Adipocyte (in vitro differentiated cells): Measurements from ENCODE around the gene SSTR5.

Experiments used
- DNase-seq: peaks from one replicate; pipeline ENCODE4 v3.0.0-alpha.2; 2015; ENCODE audit warnings: low read depth
- H3K27me3 ChIP-seq: replicated peaks from 2 replicates; pipeline ENCODE4 v1.7.0; 2013; ENCODE audit warnings: mild to moderate bottlenecking, low read length, moderate library complexity; ENCODE audit not compliant: control insufficient read depth, insufficient read depth
- H3K36me3 ChIP-seq: 2 replicates; pipeline ENCODE4 v1.7.0; 2013; ENCODE audit warnings: low read length, mild to moderate bottlenecking, moderate library complexity; ENCODE audit not compliant: control insufficient read depth, insufficient read depth, severe bottlenecking
- H3K4me1 ChIP-seq: 2 replicates; pipeline ENCODE4 v1.7.0; 2013; ENCODE audit warnings: mild to moderate bottlenecking, low read length, moderate library complexity; ENCODE audit not compliant: control insufficient read depth, insufficient read depth
- H3K4me3 ChIP-seq: 2 replicates; pipeline ENCODE4 v1.7.0; 2013; ENCODE audit warnings: mild to moderate bottlenecking, low read length, moderate library complexity
- H3K9ac ChIP-seq: 2 replicates; pipeline ENCODE4 v1.7.0; 2013; ENCODE audit warnings: mild to moderate bottlenecking, low read length, moderate library complexity
- H3K9me3 ChIP-seq: 2 replicates; pipeline ENCODE4 v1.7.0; 2013; ENCODE audit warnings: mild to moderate bottlenecking, low read length, moderate library complexity; ENCODE audit not compliant: control insufficient read depth

The SSTR5 gene

GRCh38 chr16:1032607-1033006, 39.9 kb upstream of the SSTR5 start:
- Histone ChIP-seq H3K27me3 (peaks cover 41% of the 10 kb centered on the region), H3K9me3 (peaks cover 11% of the 10 kb centered on the region), H3K4me3 (no peak overlapping the region), H3K4me1 (no peaks in the 10 kb centered on the region), H3K9ac (no peak overlapping the region), H3K36me3 (no peaks in the 10 kb centered on the region)
- no peak for DNase-seq

- Histone ChIP-seq H3K4me3 (no peak overlapping the region), H3K4me1 (no peaks in the 10 kb centered on the region), H3K9ac (no peak overlapping the region), H3K9me3 (peaks cover 11% of the 10 kb centered on the region), H3K27me3 (peaks cover 44% of the 10 kb centered on the region), H3K36me3 (no peaks in the 10 kb centered on the region)
- no peak for DNase-seq
Observed at GRCh38 chr16:1033128-1033679, 39.3 kb upstream of the SSTR5 start.

- no peaks in the 10 kb centered on the region for H3K36me3 ChIP-seq
- no peak overlapping the region for H3K4me3 ChIP-seq
- H3K4me1 ChIP-seq: no peaks in the 10 kb centered on the region
- H3K27me3 ChIP-seq: peaks cover 36% of the 10 kb centered on the region
- peaks cover 11% of the 10 kb centered on the region for H3K9me3 ChIP-seq
- DNase-seq: no peak
- H3K9ac ChIP-seq: no peak overlapping the region
Observed at GRCh38 chr16:1034230-1035065, 38.1 kb upstream of the SSTR5 start.

- no peaks in the 10 kb centered on the region for H3K36me3 ChIP-seq
- DNase-seq: no peak
- peaks cover 35% of the 10 kb centered on the region for H3K27me3 ChIP-seq
- peaks cover 11% of the 10 kb centered on the region for H3K9me3 ChIP-seq
- no peak overlapping the region for H3K9ac ChIP-seq
- no peaks in the 10 kb centered on the region for H3K4me1 ChIP-seq
- H3K4me3 ChIP-seq: no peak overlapping the region
Observed at GRCh38 chr16:1035066-1035415, 37.5 kb upstream of the SSTR5 start.

- Histone ChIP-seq H3K27me3 (peaks cover 31% of the 10 kb centered on the region), H3K4me3 (no peak overlapping the region), H3K36me3 (no peaks in the 10 kb centered on the region), H3K9ac (no peak overlapping the region), H3K4me1 (no peaks in the 10 kb centered on the region), H3K9me3 (peaks cover 11% of the 10 kb centered on the region)
- DNase-seq: no peak
Observed at GRCh38 chr16:1036166-1036565, 36.4 kb upstream of the SSTR5 start.

GRCh38 chr16:1036726-1037393, 35.7 kb upstream of the SSTR5 start:
- H3K9me3 ChIP-seq: peaks cover 14% of the 10 kb centered on the region
- no peaks in the 10 kb centered on the region for H3K4me1 ChIP-seq
- H3K27me3 ChIP-seq: peaks cover 31% of the 10 kb centered on the region
- H3K36me3 ChIP-seq: no peaks in the 10 kb centered on the region
- H3K9ac ChIP-seq: no peak overlapping the region
- peak; percentile 62 for DNase-seq
- H3K4me3 ChIP-seq: no peak overlapping the region

GRCh38 chr16:1037394-1038257, 34.9 kb upstream of the SSTR5 start:
- no peak overlapping the region for H3K4me3 ChIP-seq
- peak; percentile 20 for DNase-seq
- no peaks in the 10 kb centered on the region for H3K4me1 ChIP-seq
- peaks cover 23% of the 10 kb centered on the region for H3K27me3 ChIP-seq
- H3K9me3 ChIP-seq: peaks cover 16% of the 10 kb centered on the region
- H3K9ac ChIP-seq: no peak overlapping the region
- no peaks in the 10 kb centered on the region for H3K36me3 ChIP-seq

- DNase-seq: no peak
- Histone ChIP-seq H3K9me3 (peaks cover 7% of the 10 kb centered on the region), H3K27me3 (peaks cover 22% of the 10 kb centered on the region), H3K4me3 (no peak overlapping the region), H3K4me1 (peaks cover 3% of the 10 kb centered on the region), H3K9ac (no peak overlapping the region), H3K36me3 (no peaks in the 10 kb centered on the region)
Observed at GRCh38 chr16:1038932-1039331, 33.6 kb upstream of the SSTR5 start.

- Histone ChIP-seq H3K9me3 (peaks cover 7% of the 10 kb centered on the region), H3K9ac (no peak overlapping the region), H3K4me3 (no peak overlapping the region), H3K27me3 (peaks cover 22% of the 10 kb centered on the region), H3K36me3 (no peaks in the 10 kb centered on the region), H3K4me1 (peaks cover 4% of the 10 kb centered on the region)
- no peak for DNase-seq
Observed at GRCh38 chr16:1039762-1040161, 32.8 kb upstream of the SSTR5 start.

GRCh38 chr16:1040346-1040745, 32.2 kb upstream of the SSTR5 start:
- H3K27me3 ChIP-seq: peaks cover 22% of the 10 kb centered on the region
- H3K36me3 ChIP-seq: no peaks in the 10 kb centered on the region
- no peak overlapping the region for H3K4me3 ChIP-seq
- no peak overlapping the region for H3K9ac ChIP-seq
- peaks cover 8% of the 10 kb centered on the region for H3K4me1 ChIP-seq
- H3K9me3 ChIP-seq: peaks cover 7% of the 10 kb centered on the region
- DNase-seq: no peak
